ENCODE measurements around the gene SAPCD2. TPM values are rescaled to one million over a fixed set of nuclear protein-coding genes. Genes with fewer than 3 reads are reported as not detected.

The SAPCD2 gene
- polyA plus RNA-seq, 3 donors = 0.03 to 3.1 (median 1.7) TPM

GRCh38 chr9:137019891-137020683, 50.3 kb downstream of the SAPCD2 start:
- Histone ChIP-seq H3K27ac (ENCODE audit: low read depth in 1 of 2, low read length in 2 of 2) (no peak overlapping the region), H2AFZ (ENCODE audit: insufficient read depth, low read depth, low read length, poor library complexity, severe bottlenecking) (no peak overlapping the region), H3K36me3 (replicated peaks in 1 of 2; ENCODE audit: control insufficient read depth in 1 of 2, insufficient read depth in 2 of 2, low read length in 2 of 2) (peaks cover 0 to 3% of the 10 kb centered on the region in 2 donors), H4K20me1 (ENCODE audit: insufficient read depth, low read length) (no peaks in the 10 kb centered on the region), H3K9me3 (replicated peaks in 1 of 2; ENCODE audit: control insufficient read depth in 1 of 2, insufficient read depth in 1 of 2, low read length in 2 of 2) (no peaks in the 10 kb centered on the region), H3K4me2 (replicated peaks; ENCODE audit: extremely low read depth, low read length, poor library complexity, severe bottlenecking) (no peak overlapping the region), H3K79me2 (ENCODE audit: insufficient read depth, low read length) (no peaks in the 10 kb centered on the region), H3K9ac (ENCODE audit: insufficient read depth, low read length, poor library complexity, severe bottlenecking) (no peak overlapping the region), H3K4me3 (replicated peaks in 1 of 3; ENCODE audit: low read depth in 2 of 3, low read length in 3 of 3) (no peak overlapping the region), H3K4me1 (ENCODE audit: control insufficient read depth in 1 of 2, insufficient read depth in 2 of 2, low read length in 2 of 2) (peaks cover 4 to 6% of the 10 kb centered on the region in 2 donors), H3K27me3 (ENCODE audit: control insufficient read depth in 2 of 2, insufficient read depth in 2 of 2, low read length in 2 of 2) (no peaks in the 10 kb centered on the region)
- DNase-seq = no peak
- Mint-ChIP-seq H3K36me3 (peaks cover 5 to 16% of the 10 kb centered on the region in 2 donors), H3K27ac (no peak overlapping the region), H3K4me1 (peaks cover 2% of the 10 kb centered on the region), H3K4me3 (no peak overlapping the region), H3K27me3 (ENCODE audit: low read depth in 3 of 3) (peaks cover 0 to 4% (median 0%) of the 10 kb centered on the region in 3 donors), H3K9me3 (peaks cover 0 to 5% (median 3%) of the 10 kb centered on the region in 7 donors)
- TF ChIP-seq, protein P1, sequence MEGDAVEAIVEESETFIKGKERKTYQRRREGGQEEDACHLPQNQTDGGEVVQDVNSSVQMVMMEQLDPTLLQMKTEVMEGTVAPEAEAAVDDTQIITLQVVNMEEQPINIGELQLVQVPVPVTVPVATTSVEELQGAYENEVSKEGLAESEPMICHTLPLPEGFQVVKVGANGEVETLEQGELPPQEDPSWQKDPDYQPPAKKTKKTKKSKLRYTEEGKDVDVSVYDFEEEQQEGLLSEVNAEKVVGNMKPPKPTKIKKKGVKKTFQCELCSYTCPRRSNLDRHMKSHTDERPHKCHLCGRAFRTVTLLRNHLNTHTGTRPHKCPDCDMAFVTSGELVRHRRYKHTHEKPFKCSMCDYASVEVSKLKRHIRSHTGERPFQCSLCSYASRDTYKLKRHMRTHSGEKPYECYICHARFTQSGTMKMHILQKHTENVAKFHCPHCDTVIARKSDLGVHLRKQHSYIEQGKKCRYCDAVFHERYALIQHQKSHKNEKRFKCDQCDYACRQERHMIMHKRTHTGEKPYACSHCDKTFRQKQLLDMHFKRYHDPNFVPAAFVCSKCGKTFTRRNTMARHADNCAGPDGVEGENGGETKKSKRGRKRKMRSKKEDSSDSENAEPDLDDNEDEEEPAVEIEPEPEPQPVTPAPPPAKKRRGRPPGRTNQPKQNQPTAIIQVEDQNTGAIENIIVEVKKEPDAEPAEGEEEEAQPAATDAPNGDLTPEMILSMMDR (IDR thresholded peaks at IDR 0.05) = no peak
- intact Hi-C loops (cut with micrococcal nuclease) = no loop called here
- WGBS (ENCODE audit: insufficient coverage) = 95% methylated on average over 31 of the region's 34 CpGs

DNA sequence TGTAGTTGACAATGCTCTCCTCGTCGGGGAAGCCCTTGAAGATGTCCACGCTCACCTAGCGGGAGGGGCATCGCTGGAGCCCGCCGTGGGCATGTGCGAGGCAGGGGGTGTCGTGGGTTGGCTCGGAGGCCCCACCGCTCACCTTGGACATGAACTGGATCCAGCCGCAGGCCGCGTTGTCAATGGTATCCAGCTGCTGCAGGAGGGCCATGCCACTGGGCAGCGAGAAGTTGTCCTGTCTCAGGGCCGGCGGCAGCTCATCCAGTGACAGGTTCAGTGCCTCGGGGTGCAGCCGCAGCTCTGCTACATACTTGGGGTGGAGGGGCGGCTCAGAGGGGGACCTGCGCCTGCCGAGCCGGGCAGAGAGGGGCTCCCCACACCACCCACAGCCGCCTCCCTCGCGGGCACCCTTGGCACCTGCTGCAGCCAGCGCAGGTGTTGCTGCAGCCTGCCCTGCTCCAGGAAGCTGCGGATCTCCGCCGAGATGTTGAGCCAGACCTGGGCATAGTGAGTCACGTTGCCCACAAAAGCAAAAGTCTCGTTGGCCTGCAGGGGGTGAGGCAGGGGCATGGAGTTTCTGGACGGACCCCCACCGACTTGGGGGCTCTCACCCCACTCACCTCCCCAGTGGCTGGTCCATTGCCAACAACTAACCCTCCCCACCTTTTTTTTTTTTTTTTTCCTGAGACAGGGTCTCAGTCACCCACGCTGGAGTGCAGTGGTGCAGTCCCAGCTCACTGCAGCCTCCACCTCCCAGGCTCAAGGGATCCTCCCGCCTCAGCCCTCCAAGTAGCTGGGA, 51.4 kb downstream of the SAPCD2 start:
- Mint-ChIP-seq H3K27me3 (ENCODE audit: low read depth in 3 of 3) (peaks cover 0 to 3% (median 0%) of the 10 kb centered on the region in 3 donors), H3K4me3 (no peak overlapping the region), H3K4me1 (peaks cover 2% of the 10 kb centered on the region), H3K36me3 (peaks cover 5 to 23% of the 10 kb centered on the region in 2 donors), H3K9me3 (peaks cover 0 to 8% (median 3%) of the 10 kb centered on the region in 7 donors), H3K27ac (no peak overlapping the region)
- WGBS (ENCODE audit: insufficient coverage) = 94% methylated on average over 23 of the region's 36 CpGs
- H3K4me1 ChIP-seq (ENCODE audit: control insufficient read depth in 1 of 2, insufficient read depth in 2 of 2, low read length in 2 of 2) = peaks cover 4 to 6% of the 10 kb centered on the region in 2 donors
- no peaks in the 10 kb centered on the region for H3K27me3 ChIP-seq (ENCODE audit: control insufficient read depth in 2 of 2, insufficient read depth in 2 of 2, low read length in 2 of 2)
- H4K20me1 ChIP-seq (ENCODE audit: insufficient read depth, low read length) = no peaks in the 10 kb centered on the region
- H3K9me3 ChIP-seq (replicated peaks in 1 of 2; ENCODE audit: control insufficient read depth in 1 of 2, insufficient read depth in 1 of 2, low read length in 2 of 2) = no peaks in the 10 kb centered on the region
- H3K27ac ChIP-seq (ENCODE audit: low read depth in 1 of 2, low read length in 2 of 2) = no peak overlapping the region
- H2AFZ ChIP-seq (ENCODE audit: insufficient read depth, low read depth, low read length, poor library complexity, severe bottlenecking) = no peak overlapping the region
- no peak overlapping the region for H3K9ac ChIP-seq (ENCODE audit: insufficient read depth, low read length, poor library complexity, severe bottlenecking)
- no peak for DNase-seq
- TF ChIP-seq, protein P1 (IDR thresholded peaks at IDR 0.05) = no peak
- no peaks in the 10 kb centered on the region for H3K79me2 ChIP-seq (ENCODE audit: insufficient read depth, low read length)
- H3K4me2 ChIP-seq (replicated peaks; ENCODE audit: extremely low read depth, low read length, poor library complexity, severe bottlenecking) = no peak overlapping the region
- H3K36me3 ChIP-seq (replicated peaks in 1 of 2; ENCODE audit: control insufficient read depth in 1 of 2, insufficient read depth in 2 of 2, low read length in 2 of 2) = peaks cover 0 to 3% of the 10 kb centered on the region in 2 donors
- no peak overlapping the region for H3K4me3 ChIP-seq (replicated peaks in 1 of 3; ENCODE audit: low read depth in 2 of 3, low read length in 3 of 3)
- intact Hi-C loops (cut with micrococcal nuclease) = no loop called here

Measured in CD14-positive monocyte (primary cell).